Measurements from ENCODE around the gene ABCA8.
"Not testable (repeated sequence)": the region's sequence is repeated elsewhere in the genome, so short reads cannot be mapped to it uniquely, and the experiment has no call there.

DNA sequence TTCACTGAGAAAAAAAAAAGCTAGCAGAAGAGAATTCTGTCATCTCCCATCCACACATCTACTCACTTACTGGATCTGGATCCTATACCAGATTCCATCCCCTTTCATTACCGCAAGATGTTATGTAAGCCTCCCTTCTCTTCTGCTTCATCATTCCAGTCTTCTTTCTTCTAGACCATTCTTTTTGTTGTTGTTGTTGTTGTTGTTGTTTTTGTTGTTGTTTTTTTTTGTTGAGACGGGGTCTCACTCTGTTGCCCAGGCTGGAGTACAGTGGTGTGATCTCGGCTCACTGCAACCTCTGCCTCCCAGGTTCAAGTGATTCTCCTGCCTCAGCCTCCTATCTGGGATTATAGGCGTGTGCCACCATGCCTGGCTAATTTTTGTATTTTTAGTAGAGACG, 131.0 kb downstream of the ABCA8 start:
- TF ChIP-seq, protein P1, sequence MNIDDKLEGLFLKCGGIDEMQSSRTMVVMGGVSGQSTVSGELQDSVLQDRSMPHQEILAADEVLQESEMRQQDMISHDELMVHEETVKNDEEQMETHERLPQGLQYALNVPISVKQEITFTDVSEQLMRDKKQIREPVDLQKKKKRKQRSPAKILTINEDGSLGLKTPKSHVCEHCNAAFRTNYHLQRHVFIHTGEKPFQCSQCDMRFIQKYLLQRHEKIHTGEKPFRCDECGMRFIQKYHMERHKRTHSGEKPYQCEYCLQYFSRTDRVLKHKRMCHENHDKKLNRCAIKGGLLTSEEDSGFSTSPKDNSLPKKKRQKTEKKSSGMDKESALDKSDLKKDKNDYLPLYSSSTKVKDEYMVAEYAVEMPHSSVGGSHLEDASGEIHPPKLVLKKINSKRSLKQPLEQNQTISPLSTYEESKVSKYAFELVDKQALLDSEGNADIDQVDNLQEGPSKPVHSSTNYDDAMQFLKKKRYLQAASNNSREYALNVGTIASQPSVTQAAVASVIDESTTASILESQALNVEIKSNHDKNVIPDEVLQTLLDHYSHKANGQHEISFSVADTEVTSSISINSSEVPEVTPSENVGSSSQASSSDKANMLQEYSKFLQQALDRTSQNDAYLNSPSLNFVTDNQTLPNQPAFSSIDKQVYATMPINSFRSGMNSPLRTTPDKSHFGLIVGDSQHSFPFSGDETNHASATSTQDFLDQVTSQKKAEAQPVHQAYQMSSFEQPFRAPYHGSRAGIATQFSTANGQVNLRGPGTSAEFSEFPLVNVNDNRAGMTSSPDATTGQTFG (tag by site-specific recombination; IDR thresholded peaks at IDR 0.05; ENCODE audit: borderline replicate concordance), result not testable (repeated sequence)
- TF ChIP-seq, protein P2, sequence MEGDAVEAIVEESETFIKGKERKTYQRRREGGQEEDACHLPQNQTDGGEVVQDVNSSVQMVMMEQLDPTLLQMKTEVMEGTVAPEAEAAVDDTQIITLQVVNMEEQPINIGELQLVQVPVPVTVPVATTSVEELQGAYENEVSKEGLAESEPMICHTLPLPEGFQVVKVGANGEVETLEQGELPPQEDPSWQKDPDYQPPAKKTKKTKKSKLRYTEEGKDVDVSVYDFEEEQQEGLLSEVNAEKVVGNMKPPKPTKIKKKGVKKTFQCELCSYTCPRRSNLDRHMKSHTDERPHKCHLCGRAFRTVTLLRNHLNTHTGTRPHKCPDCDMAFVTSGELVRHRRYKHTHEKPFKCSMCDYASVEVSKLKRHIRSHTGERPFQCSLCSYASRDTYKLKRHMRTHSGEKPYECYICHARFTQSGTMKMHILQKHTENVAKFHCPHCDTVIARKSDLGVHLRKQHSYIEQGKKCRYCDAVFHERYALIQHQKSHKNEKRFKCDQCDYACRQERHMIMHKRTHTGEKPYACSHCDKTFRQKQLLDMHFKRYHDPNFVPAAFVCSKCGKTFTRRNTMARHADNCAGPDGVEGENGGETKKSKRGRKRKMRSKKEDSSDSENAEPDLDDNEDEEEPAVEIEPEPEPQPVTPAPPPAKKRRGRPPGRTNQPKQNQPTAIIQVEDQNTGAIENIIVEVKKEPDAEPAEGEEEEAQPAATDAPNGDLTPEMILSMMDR (tag by site-specific recombination; IDR thresholded peaks at IDR 0.05), result not testable (repeated sequence)
- TF ChIP-seq ZBTB21 (tag by site-specific recombination; IDR thresholded peaks at IDR 0.05); ZNF175 (tag by site-specific recombination; IDR thresholded peaks at IDR 0.05); ZNF174 (tag by site-specific recombination; IDR thresholded peaks at IDR 0.05); ZNF473 (tag by site-specific recombination; IDR thresholded peaks at IDR 0.05); ZNF549 (tag by site-specific recombination; IDR thresholded peaks at IDR 0.05); BCL11A (tag by site-specific recombination; IDR thresholded peaks at IDR 0.05; ENCODE audit: low read depth); ZNF48 (tag by site-specific recombination; IDR thresholded peaks at IDR 0.05); ZNF335 (tag by site-specific recombination; conservative IDR thresholded peaks at IDR 0.05); ZNF10 (tag by site-specific recombination; IDR thresholded peaks at IDR 0.05): not testable (repeated sequence)
- TF ChIP-seq, protein P3, sequence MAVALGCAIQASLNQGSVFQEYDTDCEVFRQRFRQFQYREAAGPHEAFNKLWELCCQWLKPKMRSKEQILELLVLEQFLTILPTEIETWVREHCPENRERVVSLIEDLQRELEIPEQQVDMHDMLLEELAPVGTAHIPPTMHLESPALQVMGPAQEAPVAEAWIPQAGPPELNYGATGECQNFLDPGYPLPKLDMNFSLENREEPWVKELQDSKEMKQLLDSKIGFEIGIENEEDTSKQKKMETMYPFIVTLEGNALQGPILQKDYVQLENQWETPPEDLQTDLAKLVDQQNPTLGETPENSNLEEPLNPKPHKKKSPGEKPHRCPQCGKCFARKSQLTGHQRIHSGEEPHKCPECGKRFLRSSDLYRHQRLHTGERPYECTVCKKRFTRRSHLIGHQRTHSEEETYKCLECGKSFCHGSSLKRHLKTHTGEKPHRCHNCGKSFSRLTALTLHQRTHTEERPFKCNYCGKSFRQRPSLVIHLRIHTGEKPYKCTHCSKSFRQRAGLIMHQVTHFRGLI (tag by site-specific recombination; IDR thresholded peaks at IDR 0.05), result not testable (repeated sequence)
- TF ChIP-seq, protein P4, sequence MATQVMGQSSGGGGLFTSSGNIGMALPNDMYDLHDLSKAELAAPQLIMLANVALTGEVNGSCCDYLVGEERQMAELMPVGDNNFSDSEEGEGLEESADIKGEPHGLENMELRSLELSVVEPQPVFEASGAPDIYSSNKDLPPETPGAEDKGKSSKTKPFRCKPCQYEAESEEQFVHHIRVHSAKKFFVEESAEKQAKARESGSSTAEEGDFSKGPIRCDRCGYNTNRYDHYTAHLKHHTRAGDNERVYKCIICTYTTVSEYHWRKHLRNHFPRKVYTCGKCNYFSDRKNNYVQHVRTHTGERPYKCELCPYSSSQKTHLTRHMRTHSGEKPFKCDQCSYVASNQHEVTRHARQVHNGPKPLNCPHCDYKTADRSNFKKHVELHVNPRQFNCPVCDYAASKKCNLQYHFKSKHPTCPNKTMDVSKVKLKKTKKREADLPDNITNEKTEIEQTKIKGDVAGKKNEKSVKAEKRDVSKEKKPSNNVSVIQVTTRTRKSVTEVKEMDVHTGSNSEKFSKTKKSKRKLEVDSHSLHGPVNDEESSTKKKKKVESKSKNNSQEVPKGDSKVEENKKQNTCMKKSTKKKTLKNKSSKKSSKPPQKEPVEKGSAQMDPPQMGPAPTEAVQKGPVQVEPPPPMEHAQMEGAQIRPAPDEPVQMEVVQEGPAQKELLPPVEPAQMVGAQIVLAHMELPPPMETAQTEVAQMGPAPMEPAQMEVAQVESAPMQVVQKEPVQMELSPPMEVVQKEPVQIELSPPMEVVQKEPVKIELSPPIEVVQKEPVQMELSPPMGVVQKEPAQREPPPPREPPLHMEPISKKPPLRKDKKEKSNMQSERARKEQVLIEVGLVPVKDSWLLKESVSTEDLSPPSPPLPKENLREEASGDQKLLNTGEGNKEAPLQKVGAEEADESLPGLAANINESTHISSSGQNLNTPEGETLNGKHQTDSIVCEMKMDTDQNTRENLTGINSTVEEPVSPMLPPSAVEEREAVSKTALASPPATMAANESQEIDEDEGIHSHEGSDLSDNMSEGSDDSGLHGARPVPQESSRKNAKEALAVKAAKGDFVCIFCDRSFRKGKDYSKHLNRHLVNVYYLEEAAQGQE (tag by site-specific recombination; IDR thresholded peaks at IDR 0.05), result not testable (repeated sequence)

Measured in HEK293 (cell line).